ENCODE data around the gene PLEKHA4. TPM values are rescaled to one million over a fixed set of nuclear protein-coding genes. Genes with fewer than 3 reads are reported as not detected.

PLEKHA4 gene
- total RNA-seq, 1 donor from 2014 or later, result 6.2 TPM

DNA sequence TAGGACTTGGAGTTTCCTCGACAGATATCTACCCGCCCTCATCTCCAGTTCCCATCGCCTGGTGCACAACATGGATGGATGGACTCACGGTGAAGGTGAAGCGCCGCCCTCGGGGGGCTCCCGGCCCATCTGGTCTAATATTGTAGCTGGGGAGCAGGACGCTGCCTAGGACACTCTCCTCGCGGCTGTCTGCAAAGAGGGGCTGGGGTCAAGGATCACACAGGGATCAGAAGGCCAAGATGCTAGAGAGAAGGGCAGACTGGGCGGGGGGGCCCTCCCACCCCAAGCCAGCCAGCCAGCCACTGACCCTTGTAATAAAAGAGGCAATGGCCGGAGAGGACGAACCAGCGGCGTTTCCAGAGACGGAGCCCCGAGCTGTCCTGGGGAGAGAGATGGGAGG, 7.1 kb downstream of the PLEKHA4 start:
- H3F3A ChIP-seq (ENCODE audit: low read depth), result peaks cover 10% of the 10 kb centered on the region
- no peak overlapping the region for H3K9ac ChIP-seq
- no peak overlapping the region for H3K4me2 ChIP-seq
- no peaks in the 10 kb centered on the region for H4K20me1 ChIP-seq (ENCODE audit: low read depth)
- peaks cover 34% of the 10 kb centered on the region for H3K36me3 Mint-ChIP-seq
- H2AFZ ChIP-seq (replicated peaks), result no peak overlapping the region
- no peak for TF ChIP-seq EZH2phosphoT487 (IDR thresholded peaks at IDR 0.05)
- TF ChIP-seq, protein P1, sequence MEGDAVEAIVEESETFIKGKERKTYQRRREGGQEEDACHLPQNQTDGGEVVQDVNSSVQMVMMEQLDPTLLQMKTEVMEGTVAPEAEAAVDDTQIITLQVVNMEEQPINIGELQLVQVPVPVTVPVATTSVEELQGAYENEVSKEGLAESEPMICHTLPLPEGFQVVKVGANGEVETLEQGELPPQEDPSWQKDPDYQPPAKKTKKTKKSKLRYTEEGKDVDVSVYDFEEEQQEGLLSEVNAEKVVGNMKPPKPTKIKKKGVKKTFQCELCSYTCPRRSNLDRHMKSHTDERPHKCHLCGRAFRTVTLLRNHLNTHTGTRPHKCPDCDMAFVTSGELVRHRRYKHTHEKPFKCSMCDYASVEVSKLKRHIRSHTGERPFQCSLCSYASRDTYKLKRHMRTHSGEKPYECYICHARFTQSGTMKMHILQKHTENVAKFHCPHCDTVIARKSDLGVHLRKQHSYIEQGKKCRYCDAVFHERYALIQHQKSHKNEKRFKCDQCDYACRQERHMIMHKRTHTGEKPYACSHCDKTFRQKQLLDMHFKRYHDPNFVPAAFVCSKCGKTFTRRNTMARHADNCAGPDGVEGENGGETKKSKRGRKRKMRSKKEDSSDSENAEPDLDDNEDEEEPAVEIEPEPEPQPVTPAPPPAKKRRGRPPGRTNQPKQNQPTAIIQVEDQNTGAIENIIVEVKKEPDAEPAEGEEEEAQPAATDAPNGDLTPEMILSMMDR (IDR thresholded peaks at IDR 0.05), result no peak
- TF ChIP-seq EZH2 (IDR thresholded peaks at IDR 0.05), result no peak
- peaks cover 3% of the 10 kb centered on the region for H3K9me3 Mint-ChIP-seq
- no peak overlapping the region for H3K27ac ChIP-seq
- H3K4me1 Mint-ChIP-seq, result peaks cover 32% of the 10 kb centered on the region
- peaks cover 5% of the 10 kb centered on the region for H3K27me3 Mint-ChIP-seq (ENCODE audit: insufficient read depth, low read depth)
- no peaks in the 10 kb centered on the region for H3K36me3 ChIP-seq
- H3K9me3 ChIP-seq (ENCODE audit: low read depth), result no peaks in the 10 kb centered on the region
- no peak overlapping the region for H3K4me3 ChIP-seq
- H3K79me2 ChIP-seq (ENCODE audit: low read depth), result no peaks in the 10 kb centered on the region
- H3K27ac Mint-ChIP-seq, result peak overlapping the region; percentile 83
- no peak for DNase-seq (ENCODE audit: low spot score)
- no peaks in the 10 kb centered on the region for H3K27me3 ChIP-seq
- H3K4me1 ChIP-seq, result peaks cover 7% of the 10 kb centered on the region
- H3K4me3 Mint-ChIP-seq, result peak overlapping the region; percentile 43

DNA sequence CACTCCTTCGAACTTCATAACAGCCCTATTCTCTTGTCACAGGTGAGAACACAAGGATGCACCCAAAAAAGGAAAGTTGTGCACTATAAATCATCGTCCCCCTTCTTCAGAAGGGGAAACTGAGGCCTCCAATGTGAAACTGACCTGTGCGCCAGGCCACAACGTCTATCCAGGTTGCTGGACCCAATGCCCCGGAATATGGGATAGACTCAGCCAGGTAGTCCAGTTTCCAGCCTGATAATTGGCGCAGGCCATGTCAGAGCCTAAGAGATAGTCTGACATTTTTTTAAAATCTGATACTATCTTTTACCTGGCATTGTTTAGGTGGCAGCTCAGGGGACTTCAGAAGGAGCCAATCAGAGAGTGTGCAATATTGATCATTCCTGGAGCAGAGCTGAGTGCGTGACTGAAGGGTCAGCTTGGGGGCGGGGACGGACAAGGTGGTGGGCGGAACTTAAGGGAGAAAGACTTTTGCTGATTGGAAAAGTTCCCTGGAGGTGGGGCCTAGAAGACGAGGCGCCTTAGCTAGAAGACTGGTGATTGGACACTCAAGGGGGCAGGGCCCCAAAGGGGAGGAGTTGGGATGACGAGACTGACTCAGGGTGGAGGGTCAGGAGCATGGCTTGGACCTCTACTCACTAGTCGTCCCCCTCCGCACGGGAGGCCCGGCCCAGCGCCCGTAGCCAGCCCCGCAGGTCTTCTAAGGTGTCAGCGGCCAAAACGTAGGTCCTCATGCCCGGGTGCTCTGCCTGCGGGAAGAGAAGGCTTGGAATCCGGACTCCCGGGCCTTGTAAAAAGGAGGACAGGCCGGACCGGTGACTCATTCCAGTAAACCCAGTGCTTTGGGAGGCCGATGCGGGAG, 8.5 kb downstream of the PLEKHA4 start:
- Mint-ChIP-seq H3K4me1 (peaks cover 28% of the 10 kb centered on the region), H3K9me3 (peaks cover 3% of the 10 kb centered on the region), H3K4me3 (peak overlapping the region; percentile 55), H3K27ac (peak overlapping the region; percentile 80), H3K27me3 (ENCODE audit: insufficient read depth, low read depth) (peaks cover 5% of the 10 kb centered on the region), H3K36me3 (peaks cover 34% of the 10 kb centered on the region)
- DNase-seq (ENCODE audit: low spot score), result peak; percentile 37
- Histone ChIP-seq H3K9me3 (ENCODE audit: low read depth) (no peaks in the 10 kb centered on the region), H3K36me3 (no peaks in the 10 kb centered on the region), H3F3A (ENCODE audit: low read depth) (peaks cover 10% of the 10 kb centered on the region), H3K4me3 (no peak overlapping the region), H3K9ac (no peak overlapping the region), H3K4me2 (no peak overlapping the region), H4K20me1 (ENCODE audit: low read depth) (no peaks in the 10 kb centered on the region), H3K27me3 (no peaks in the 10 kb centered on the region), H2AFZ (replicated peaks) (no peak overlapping the region), H3K4me1 (peaks cover 7% of the 10 kb centered on the region), H3K27ac (no peak overlapping the region), H3K79me2 (ENCODE audit: low read depth) (no peaks in the 10 kb centered on the region)
- TF ChIP-seq, protein P1 (IDR thresholded peaks at IDR 0.05), result no peak
- TF ChIP-seq EZH2phosphoT487 (IDR thresholded peaks at IDR 0.05) (no peak), EZH2 (IDR thresholded peaks at IDR 0.05) (no peak)

DNA sequence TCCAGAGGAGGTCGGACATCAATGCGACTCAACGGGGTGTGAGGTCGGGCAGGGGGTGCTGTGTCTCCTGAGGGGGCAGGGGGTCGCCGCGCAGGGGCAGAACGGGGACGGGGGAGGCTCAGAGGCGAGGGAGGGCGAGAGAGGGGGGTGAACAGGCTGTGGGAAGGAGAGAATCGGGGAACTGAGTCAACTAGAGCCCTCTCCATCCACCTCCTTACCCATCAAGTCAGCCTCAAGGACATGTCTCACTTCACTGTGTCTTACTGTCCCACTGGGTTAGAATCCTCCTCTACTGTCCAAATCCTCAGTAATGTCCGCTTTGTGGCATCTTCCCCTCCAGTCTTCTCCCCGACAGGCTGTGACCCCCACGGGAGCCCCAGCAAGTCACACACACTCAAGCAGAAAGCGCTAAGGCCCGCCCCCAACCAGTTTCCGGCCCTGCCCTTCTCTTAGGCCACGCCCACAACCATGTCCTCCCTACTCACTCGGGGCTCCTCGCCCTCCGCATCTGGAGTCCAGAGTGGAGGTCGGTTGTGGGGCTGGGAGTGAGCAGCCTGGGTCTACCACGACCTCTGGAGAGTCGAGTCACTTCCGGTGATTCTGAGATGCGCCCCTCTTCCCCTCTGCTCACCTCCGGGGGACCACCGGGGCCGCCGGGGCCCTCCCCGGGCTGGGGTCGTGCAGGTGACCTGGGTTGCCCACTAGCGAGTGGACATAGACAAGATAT, 9.3 kb downstream of the PLEKHA4 start:
- Histone ChIP-seq H3K9ac (no peak overlapping the region), H3F3A (ENCODE audit: low read depth) (peaks cover 10% of the 10 kb centered on the region), H3K36me3 (no peaks in the 10 kb centered on the region), H3K4me1 (peaks cover 7% of the 10 kb centered on the region), H3K4me3 (no peak overlapping the region), H3K27ac (no peak overlapping the region), H3K9me3 (ENCODE audit: low read depth) (no peaks in the 10 kb centered on the region), H3K27me3 (no peaks in the 10 kb centered on the region), H3K79me2 (ENCODE audit: low read depth) (no peaks in the 10 kb centered on the region), H2AFZ (replicated peaks) (no peak overlapping the region), H3K4me2 (no peak overlapping the region), H4K20me1 (ENCODE audit: low read depth) (no peaks in the 10 kb centered on the region)
- peaks cover 7% of the 10 kb centered on the region for H3K27me3 Mint-ChIP-seq (ENCODE audit: insufficient read depth, low read depth)
- DNase-seq (ENCODE audit: low spot score), result no peak
- TF ChIP-seq, protein P1 (IDR thresholded peaks at IDR 0.05), result no peak
- TF ChIP-seq EZH2 (IDR thresholded peaks at IDR 0.05) (no peak), EZH2phosphoT487 (IDR thresholded peaks at IDR 0.05) (no peak)
- H3K36me3 Mint-ChIP-seq, result peaks cover 29% of the 10 kb centered on the region
- peaks cover 28% of the 10 kb centered on the region for H3K4me1 Mint-ChIP-seq
- peaks cover 3% of the 10 kb centered on the region for H3K9me3 Mint-ChIP-seq
- no peak overlapping the region for H3K27ac Mint-ChIP-seq
- no peak overlapping the region for H3K4me3 Mint-ChIP-seq
